SU-DHL-6 (cell line): ENCODE data around the gene TSTD1.

ENCODE experiments used
- H2AFZ ChIP-seq: fragments of 200-600 bp; sonication (generic); 2 replicates; pipeline ENCODE4 v1.6.1; 2014; ENCODE audit warnings: low read depth, mild to moderate bottlenecking, moderate library complexity, mixed read lengths, antibody characterized with exemption, low read length; ENCODE audit not compliant: severe bottlenecking
- H3F3A ChIP-seq: fragments of 200-600 bp; shearing (Covaris generic); 2 replicates; pipeline ENCODE4 v1.6.0; 2016; ENCODE audit warnings: antibody characterized with exemption, mild to moderate bottlenecking; ENCODE audit not compliant: insufficient read depth
- H3K27ac ChIP-seq: fragments of 200-600 bp; sonication (generic); 2 replicates; pipeline ENCODE4 v1.5.1; 2016; ENCODE audit warnings: low read depth, mild to moderate bottlenecking, low read length, moderate library complexity, mixed read lengths
- H3K27me3 ChIP-seq: fragments of 200-600 bp; sonication (generic), shearing (Covaris generic); 2 replicates; pipeline ENCODE4 v1.6.0; 2014; ENCODE audit warnings: mild to moderate bottlenecking, low read length
- H3K36me3 ChIP-seq: fragments of 200-600 bp; sonication (generic); 2 replicates; pipeline ENCODE4 v1.6.1; 2014; ENCODE audit warnings: mild to moderate bottlenecking, low read length, mixed read lengths
- H3K4me2 ChIP-seq: fragments of 300-600, 200-600 bp; shearing (Covaris generic), sonication (generic); 2 replicates; pipeline ENCODE4 v1.6.0; 2014; ENCODE audit warnings: low read length, low read depth, mild to moderate bottlenecking; ENCODE audit not compliant: poor library complexity, severe bottlenecking
- H3K4me3 ChIP-seq: fragments of 200-600 bp; sonication (generic); 2 replicates; pipeline ENCODE4 v1.5.1; 2014; ENCODE audit warnings: antibody characterized with exemption, low read length, mild to moderate bottlenecking, mixed read lengths; ENCODE audit not compliant: insufficient read depth, poor library complexity, severe bottlenecking
- H3K79me2 ChIP-seq: fragments of 200-600 bp; sonication (generic); 2 replicates; pipeline ENCODE4 v1.6.1; 2014; ENCODE audit warnings: mild to moderate bottlenecking, low read length, moderate library complexity; ENCODE audit not compliant: insufficient read depth
- H3K9ac ChIP-seq: fragments of 200-600 bp; sonication (generic); 2 replicates; pipeline ENCODE4 v1.7.0; 2014; ENCODE audit warnings: mild to moderate bottlenecking, low read length
- H3K9me2 ChIP-seq: fragments of 200-600 bp; sonication (generic); replicated peaks from 2 replicates; pipeline ENCODE4 v1.6.1; 2014; ENCODE audit warnings: low read length; ENCODE audit not compliant: insufficient read depth
- H3K9me3 ChIP-seq: fragments of 200-600 bp; sonication (generic); 2 replicates; pipeline ENCODE4 v1.6.1; 2014; ENCODE audit warnings: low read length, mixed read lengths; ENCODE audit not compliant: insufficient read depth
- H4K20me1 ChIP-seq: fragments of 200-600 bp; sonication (generic); 2 replicates; pipeline ENCODE4 v1.6.1; 2014; ENCODE audit warnings: low read depth, mild to moderate bottlenecking, antibody characterized with exemption, low read length, moderate library complexity, mixed read lengths
- CTCF ChIP-seq: fragments of 200-600 bp; sonication (generic); IDR thresholded peaks from one replicate; pipeline ENCODE4 v1.5.1; 2017; ENCODE audit warnings: antibody characterized with exemption, mild to moderate bottlenecking, low read length, moderate library complexity; ENCODE audit not compliant: insufficient read depth, poor library complexity, severe bottlenecking
- EZH2phosphoT487 ChIP-seq: fragments of 200-600 bp; sonication (generic), shearing (Covaris generic); conservative IDR thresholded peaks from 2 replicates; pipeline ENCODE4 v1.6.1; 2018; ENCODE audit warnings: mild to moderate bottlenecking, antibody characterized with exemption, low read length, moderate library complexity, mixed read lengths

The TSTD1 gene

GRCh38 chr1:161039546-161039945 lies 782 bp upstream of the TSTD1 start:
- peaks cover 6% of the 10 kb centered on the region for H3K79me2 ChIP-seq
- H3F3A ChIP-seq, result peaks cover 23% of the 10 kb centered on the region
- no peaks in the 10 kb centered on the region for H3K9me2 ChIP-seq
- no peaks in the 10 kb centered on the region for H3K9me3 ChIP-seq
- peaks cover 7% of the 10 kb centered on the region; the same call in 1 of the 2 replicates for H3K36me3 ChIP-seq
- peak overlapping the region; percentile 52 for H3K27ac ChIP-seq
- H2AFZ ChIP-seq, result no peak overlapping the region
- peak overlapping the region; percentile 58 for H3K4me3 ChIP-seq
- peak overlapping the region; percentile 72 for H3K4me2 ChIP-seq
- TF ChIP-seq CTCF (no peak), EZH2phosphoT487 (no peak)
- H4K20me1 ChIP-seq, result no peaks in the 10 kb centered on the region
- H3K9ac ChIP-seq, result peak overlapping the region; percentile 66; the same call in 1 of the 2 replicates
- no peaks in the 10 kb centered on the region for H3K27me3 ChIP-seq

- Histone ChIP-seq H3K9ac (peak overlapping the region; percentile 66), H3F3A (peaks cover 19% of the 10 kb centered on the region), H2AFZ (no peak overlapping the region), H3K27me3 (no peaks in the 10 kb centered on the region), H3K27ac (peak overlapping the region; percentile 52), H3K4me2 (peak overlapping the region; percentile 72), H3K36me3 (peaks cover 7% of the 10 kb centered on the region; the same call in 1 of the 2 replicates), H3K4me3 (peak overlapping the region; percentile 58), H3K79me2 (peaks cover 2% of the 10 kb centered on the region), H3K9me2 (no peaks in the 10 kb centered on the region), H3K9me3 (no peaks in the 10 kb centered on the region), H4K20me1 (no peaks in the 10 kb centered on the region)
- TF ChIP-seq EZH2phosphoT487 (no peak), CTCF (no peak)
Observed at GRCh38 chr1:161039154-161039545, 386 bp upstream of the TSTD1 start.

GRCh38 chr1:161037661-161038522 lies 872 bp downstream of the TSTD1 start:
- TF ChIP-seq CTCF (no peak), EZH2phosphoT487 (no peak)
- no peaks in the 10 kb centered on the region for H3K9me2 ChIP-seq
- H3K4me2 ChIP-seq, result peak overlapping the region; percentile 72
- peaks cover 7% of the 10 kb centered on the region; the same call in 1 of the 2 replicates for H3K36me3 ChIP-seq
- peak overlapping the region; percentile 66 for H3K9ac ChIP-seq
- no peak overlapping the region; the same call in 1 of the 2 replicates for H3K27ac ChIP-seq
- H4K20me1 ChIP-seq, result no peaks in the 10 kb centered on the region
- no peaks in the 10 kb centered on the region for H3K9me3 ChIP-seq
- H3K79me2 ChIP-seq, result no peaks in the 10 kb centered on the region; the same call in 1 of the 2 replicates
- no peaks in the 10 kb centered on the region for H3K27me3 ChIP-seq
- no peak overlapping the region for H2AFZ ChIP-seq
- peaks cover 18% of the 10 kb centered on the region for H3F3A ChIP-seq
- peak overlapping the region; percentile 58 for H3K4me3 ChIP-seq
